Measurements from ENCODE around the gene SIX2. TPM values are rescaled to one million over a fixed set of nuclear protein-coding genes. Genes with fewer than 3 reads are reported as not detected.

The SIX2 gene
- total RNA-seq, 1 donor from 2014 or later = 7.4 TPM

DNA sequence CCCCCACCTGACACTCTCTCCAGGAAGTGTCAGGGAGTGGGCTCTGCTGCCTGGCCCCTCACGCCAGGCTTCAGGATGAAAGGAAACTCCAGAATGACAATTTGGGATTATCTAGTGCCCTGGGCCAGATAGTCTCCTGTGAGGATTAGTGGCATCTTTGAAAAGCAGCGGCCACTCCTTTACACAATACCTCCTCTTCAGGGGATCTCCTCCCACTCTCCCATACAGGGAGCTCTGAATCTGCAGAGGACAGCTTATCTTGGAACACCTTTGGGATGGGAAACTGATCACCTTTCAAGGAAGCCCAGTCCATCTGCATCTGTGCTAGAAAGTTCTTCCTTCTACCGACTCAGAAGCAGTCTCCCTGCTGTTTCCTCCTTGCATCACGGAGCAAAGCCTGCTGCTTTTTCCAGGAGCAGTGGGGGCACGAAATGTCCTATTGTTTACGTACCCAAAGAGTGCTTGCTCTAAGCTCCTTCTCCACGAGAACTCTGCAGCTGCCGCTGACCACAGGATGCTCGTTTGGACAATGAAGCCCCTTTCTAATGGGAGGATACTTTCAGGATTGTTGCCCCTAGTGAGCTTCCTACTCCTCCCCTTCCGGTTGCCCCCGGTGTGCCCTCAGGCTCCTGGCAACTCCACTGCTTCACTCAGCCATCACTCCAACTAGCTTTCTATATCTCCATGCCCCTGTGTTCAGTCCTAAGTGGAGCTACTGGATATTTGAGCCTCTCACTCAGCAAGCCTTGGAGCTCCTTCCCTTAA is 36.3 kb downstream of the SIX2 start:
- no peaks in the 10 kb centered on the region for H3K36me3 Mint-ChIP-seq (ENCODE audit: low read depth, unreplicated experiment)
- no peak overlapping the region for H3K27ac Mint-ChIP-seq (ENCODE audit: unreplicated experiment)
- Histone ChIP-seq H3K9me3 (ENCODE audit: insufficient read depth, low read depth, low read length) (no peaks in the 10 kb centered on the region), H3K79me2 (ENCODE audit: insufficient read depth, low read length) (no peaks in the 10 kb centered on the region), H3K27ac (ENCODE audit: low read depth, low read length) (no peak overlapping the region), H3K4me2 (ENCODE audit: low read length) (peak overlapping the region; percentile 59), H2AFZ (ENCODE audit: low read depth, low read length) (peak overlapping the region; percentile 57), H3K9ac (ENCODE audit: low read length) (no peak overlapping the region), H3K4me1 (ENCODE audit: insufficient read depth, low read length) (peaks cover 8% of the 10 kb centered on the region), H4K20me1 (ENCODE audit: insufficient read depth, low read length) (no peaks in the 10 kb centered on the region), H3K36me3 (ENCODE audit: insufficient read depth, low read length) (no peaks in the 10 kb centered on the region), H3K27me3 (ENCODE audit: insufficient read depth, low read length) (peaks cover 9% of the 10 kb centered on the region), H3K4me3 (ENCODE audit: insufficient read depth, low read depth, low read length) (no peak overlapping the region)
- FAIRE-seq (no peak), DNase-seq (ENCODE audit: low read depth) (no peak)
- no peaks in the 10 kb centered on the region for H3K4me1 Mint-ChIP-seq (ENCODE audit: low read depth, unreplicated experiment)
- TF ChIP-seq, protein P1, sequence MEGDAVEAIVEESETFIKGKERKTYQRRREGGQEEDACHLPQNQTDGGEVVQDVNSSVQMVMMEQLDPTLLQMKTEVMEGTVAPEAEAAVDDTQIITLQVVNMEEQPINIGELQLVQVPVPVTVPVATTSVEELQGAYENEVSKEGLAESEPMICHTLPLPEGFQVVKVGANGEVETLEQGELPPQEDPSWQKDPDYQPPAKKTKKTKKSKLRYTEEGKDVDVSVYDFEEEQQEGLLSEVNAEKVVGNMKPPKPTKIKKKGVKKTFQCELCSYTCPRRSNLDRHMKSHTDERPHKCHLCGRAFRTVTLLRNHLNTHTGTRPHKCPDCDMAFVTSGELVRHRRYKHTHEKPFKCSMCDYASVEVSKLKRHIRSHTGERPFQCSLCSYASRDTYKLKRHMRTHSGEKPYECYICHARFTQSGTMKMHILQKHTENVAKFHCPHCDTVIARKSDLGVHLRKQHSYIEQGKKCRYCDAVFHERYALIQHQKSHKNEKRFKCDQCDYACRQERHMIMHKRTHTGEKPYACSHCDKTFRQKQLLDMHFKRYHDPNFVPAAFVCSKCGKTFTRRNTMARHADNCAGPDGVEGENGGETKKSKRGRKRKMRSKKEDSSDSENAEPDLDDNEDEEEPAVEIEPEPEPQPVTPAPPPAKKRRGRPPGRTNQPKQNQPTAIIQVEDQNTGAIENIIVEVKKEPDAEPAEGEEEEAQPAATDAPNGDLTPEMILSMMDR (IDR thresholded peaks at IDR 0.05; ENCODE audit: insufficient read depth, low read depth, low read length) = no peak
- peaks cover 32% of the 10 kb centered on the region for H3K27me3 Mint-ChIP-seq (ENCODE audit: low read depth, unreplicated experiment)
- no peaks in the 10 kb centered on the region for H3K9me3 Mint-ChIP-seq (ENCODE audit: unreplicated experiment)
- H3K4me3 Mint-ChIP-seq (ENCODE audit: unreplicated experiment) = no peak overlapping the region

DNA sequence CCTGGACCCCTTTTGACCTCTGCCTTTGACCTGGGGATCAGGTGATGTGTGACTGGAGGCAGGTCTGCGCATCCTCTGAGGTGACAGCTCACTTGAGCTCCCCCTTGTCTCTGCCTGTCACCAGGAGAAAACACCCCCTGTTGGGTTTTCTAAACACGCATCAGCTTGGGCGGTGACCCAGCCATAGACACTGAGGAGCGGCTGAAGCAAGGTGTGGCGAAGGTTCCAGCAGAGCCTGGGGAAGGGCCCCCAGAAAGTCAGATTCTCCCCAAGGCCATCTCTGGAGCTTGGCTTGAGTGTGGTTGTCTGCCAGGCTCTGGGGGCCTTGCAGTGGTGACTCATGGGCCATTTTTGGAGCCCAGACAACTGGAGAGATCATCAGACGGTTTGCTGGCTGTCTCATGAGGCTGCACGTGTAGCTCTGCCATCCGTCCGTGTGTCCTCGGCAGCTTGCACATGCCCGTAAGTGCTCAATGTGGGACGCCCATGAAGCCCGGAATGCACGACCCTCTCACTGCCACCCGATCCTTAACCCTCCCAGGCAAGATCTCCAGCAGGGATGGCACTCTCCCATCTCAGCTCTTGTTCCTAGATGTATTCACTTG is 38.3 kb downstream of the SIX2 start:
- Histone ChIP-seq H3K27me3 (ENCODE audit: insufficient read depth, low read length) (no peaks in the 10 kb centered on the region), H3K9me3 (ENCODE audit: insufficient read depth, low read depth, low read length) (no peaks in the 10 kb centered on the region), H3K4me2 (ENCODE audit: low read length) (no peak overlapping the region), H2AFZ (ENCODE audit: low read depth, low read length) (no peak overlapping the region), H3K4me3 (ENCODE audit: insufficient read depth, low read depth, low read length) (no peak overlapping the region), H3K36me3 (ENCODE audit: insufficient read depth, low read length) (no peaks in the 10 kb centered on the region), H3K9ac (ENCODE audit: low read length) (no peak overlapping the region), H4K20me1 (ENCODE audit: insufficient read depth, low read length) (no peaks in the 10 kb centered on the region), H3K4me1 (ENCODE audit: insufficient read depth, low read length) (peaks cover 8% of the 10 kb centered on the region), H3K27ac (ENCODE audit: low read depth, low read length) (no peak overlapping the region), H3K79me2 (ENCODE audit: insufficient read depth, low read length) (no peaks in the 10 kb centered on the region)
- Mint-ChIP-seq H3K4me1 (ENCODE audit: low read depth, unreplicated experiment) (no peaks in the 10 kb centered on the region), H3K27me3 (ENCODE audit: low read depth, unreplicated experiment) (peaks cover 32% of the 10 kb centered on the region), H3K4me3 (ENCODE audit: unreplicated experiment) (no peak overlapping the region), H3K9me3 (ENCODE audit: unreplicated experiment) (no peaks in the 10 kb centered on the region), H3K27ac (ENCODE audit: unreplicated experiment) (no peak overlapping the region), H3K36me3 (ENCODE audit: low read depth, unreplicated experiment) (no peaks in the 10 kb centered on the region)
- TF ChIP-seq, protein P1 (IDR thresholded peaks at IDR 0.05; ENCODE audit: insufficient read depth, low read depth, low read length) = no peak
- TF ChIP-seq EZH2 (IDR thresholded peaks at IDR 0.05; ENCODE audit: insufficient read depth, low read length) = no peak
- FAIRE-seq = no peak
- DNase-seq (ENCODE audit: low read depth) = no peak

DNA sequence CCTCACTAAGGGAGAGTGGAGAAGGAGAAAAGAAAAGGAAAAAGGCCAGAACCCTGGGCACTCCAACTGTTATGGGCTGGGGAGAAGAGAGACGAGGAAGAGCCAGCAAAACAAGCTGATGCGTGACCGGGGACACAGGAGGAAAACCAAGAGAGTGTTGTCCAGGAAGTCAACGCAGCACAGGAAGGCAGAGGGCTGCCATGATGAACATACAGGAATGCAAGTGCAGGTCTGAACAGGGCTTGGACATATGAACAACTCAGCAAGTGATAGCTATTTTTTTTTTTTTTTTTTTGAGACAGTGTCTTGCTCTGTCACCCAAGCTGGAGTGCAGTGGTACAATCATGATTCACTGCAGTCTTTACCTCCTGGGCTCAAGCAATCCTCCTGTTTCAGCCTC is 39.3 kb downstream of the SIX2 start:
- Histone ChIP-seq H3K79me2 (ENCODE audit: insufficient read depth, low read length) (no peaks in the 10 kb centered on the region), H3K9me3 (ENCODE audit: insufficient read depth, low read depth, low read length) (no peaks in the 10 kb centered on the region), H4K20me1 (ENCODE audit: insufficient read depth, low read length) (no peaks in the 10 kb centered on the region), H3K9ac (ENCODE audit: low read length) (no peak overlapping the region), H3K4me2 (ENCODE audit: low read length) (no peak overlapping the region), H2AFZ (ENCODE audit: low read depth, low read length) (no peak overlapping the region), H3K4me3 (ENCODE audit: insufficient read depth, low read depth, low read length) (no peak overlapping the region), H3K27ac (ENCODE audit: low read depth, low read length) (no peak overlapping the region), H3K27me3 (ENCODE audit: insufficient read depth, low read length) (no peaks in the 10 kb centered on the region), H3K4me1 (ENCODE audit: insufficient read depth, low read length) (peaks cover 8% of the 10 kb centered on the region), H3K36me3 (ENCODE audit: insufficient read depth, low read length) (no peaks in the 10 kb centered on the region)
- TF ChIP-seq EZH2 (IDR thresholded peaks at IDR 0.05; ENCODE audit: insufficient read depth, low read length) = no peak
- TF ChIP-seq, protein P1 (IDR thresholded peaks at IDR 0.05; ENCODE audit: insufficient read depth, low read depth, low read length) = no peak
- FAIRE-seq = no peak
- Mint-ChIP-seq H3K36me3 (ENCODE audit: low read depth, unreplicated experiment) (no peaks in the 10 kb centered on the region), H3K27me3 (ENCODE audit: low read depth, unreplicated experiment) (peaks cover 32% of the 10 kb centered on the region), H3K4me1 (ENCODE audit: low read depth, unreplicated experiment) (peaks cover 3% of the 10 kb centered on the region), H3K27ac (ENCODE audit: unreplicated experiment) (no peak overlapping the region), H3K4me3 (ENCODE audit: unreplicated experiment) (no peak overlapping the region), H3K9me3 (ENCODE audit: unreplicated experiment) (no peaks in the 10 kb centered on the region)
- DNase-seq (ENCODE audit: low read depth) = no peak
